RWPE2 (cell line): ENCODE results near the gene EIF1.

Source experiments
- ATAC-seq: fragments of 200-7000 bp; cut with Tn5 transposase; 3 replicates; pipeline ENCODE4 v1.9.1; 2021; ENCODE audit warnings: low read depth
- DNase-seq: peaks from one replicate; pipeline ENCODE4 v3.0.0-alpha.2; 2020; ENCODE audit warnings: low spot score
- H3K27ac ChIP-seq: fragments of 450-650 bp; 2 replicates; pipeline ENCODE4 v1.5.1; 2017; ENCODE audit warnings: mild to moderate bottlenecking; ENCODE audit not compliant: poor library complexity, severe bottlenecking
- H3K27me3 ChIP-seq: fragments of 250-450 bp; sonication (Bioruptor Pico); 2 replicates; pipeline ENCODE4 v1.5.1; 2021; ENCODE audit warnings: mild to moderate bottlenecking, moderate library complexity; ENCODE audit not compliant: insufficient read depth, poor library complexity, severe bottlenecking
- H3K36me3 ChIP-seq: fragments of 250-450 bp; sonication (Bioruptor Pico); 2 replicates; pipeline ENCODE4 v1.5.1; 2020; ENCODE audit warnings: low read depth, mild to moderate bottlenecking, moderate library complexity
- H3K4me1 ChIP-seq: fragments of 250-450 bp; sonication (Bioruptor Pico); 2 replicates; pipeline ENCODE4 v1.5.1; 2021; ENCODE audit warnings: mild to moderate bottlenecking, moderate library complexity; ENCODE audit not compliant: insufficient read depth, poor library complexity, severe bottlenecking
- H3K4me3 ChIP-seq: fragments of 250-450 bp; sonication (Bioruptor Pico); 2 replicates; pipeline ENCODE4 v1.5.1; 2021; ENCODE audit warnings: mild to moderate bottlenecking, moderate library complexity; ENCODE audit not compliant: severe bottlenecking
- H3K9me3 ChIP-seq: fragments of 250-450 bp; sonication (Bioruptor Pico); 2 replicates; pipeline ENCODE4 v1.5.1; 2021; ENCODE audit warnings: mild to moderate bottlenecking, moderate library complexity; ENCODE audit not compliant: severe bottlenecking
- CTCF ChIP-seq: fragments of 450-650 bp; IDR thresholded peaks from one replicate; pipeline ENCODE4 v1.5.1; 2017; ENCODE audit warnings: mild to moderate bottlenecking, moderate library complexity; ENCODE audit not compliant: poor library complexity, severe bottlenecking

EIF1 gene

GRCh38 chr17:41711669-41712400, 23.1 kb downstream of the EIF1 start, which contains the start of gene GAST:
Gene GAST, plus strand, starts transcription at chr17:41712331. Its CDS starts 3,106 bp downstream, at chr17:41715437.
- Histone ChIP-seq H3K4me3 (no peak within 1 kb of the TSS), H3K36me3 (no peaks in the 10 kb centered on the region), H3K27ac (no peak within 1 kb of the TSS), H3K9me3 (no peaks in the 10 kb centered on the region), H3K4me1 (no peaks in the 10 kb centered on the region), H3K27me3 (no peaks in the 10 kb centered on the region)
- no peak for TF ChIP-seq CTCF
- DNase-seq = no peak
- ATAC-seq = no peak

GRCh38 chr17:41717408-41718286, 29.0 kb downstream of the EIF1 start:
- no peaks in the 10 kb centered on the region for H3K36me3 ChIP-seq
- H3K9me3 ChIP-seq = no peaks in the 10 kb centered on the region
- ATAC-seq = peak; percentile 89
- no peak for DNase-seq
- TF ChIP-seq CTCF = no peak
- H3K27ac ChIP-seq = peak overlapping the region; percentile 13
- no peaks in the 10 kb centered on the region for H3K27me3 ChIP-seq
- H3K4me3 ChIP-seq = no peak overlapping the region
- H3K4me1 ChIP-seq = peaks cover 12% of the 10 kb centered on the region

GRCh38 chr17:41718287-41718645, 29.6 kb downstream of the EIF1 start:
- no peak for TF ChIP-seq CTCF
- Histone ChIP-seq H3K27ac (peak overlapping the region; percentile 13), H3K36me3 (no peaks in the 10 kb centered on the region), H3K4me3 (no peak overlapping the region), H3K9me3 (no peaks in the 10 kb centered on the region), H3K27me3 (no peaks in the 10 kb centered on the region), H3K4me1 (peaks cover 12% of the 10 kb centered on the region)
- DNase-seq = no peak
- no peak for ATAC-seq

- ATAC-seq (no peak), DNase-seq (no peak)
- Histone ChIP-seq H3K4me1 (peaks cover 16% of the 10 kb centered on the region), H3K27me3 (no peaks in the 10 kb centered on the region), H3K9me3 (no peaks in the 10 kb centered on the region), H3K36me3 (no peaks in the 10 kb centered on the region), H3K4me3 (no peak overlapping the region), H3K27ac (no peak overlapping the region)
- TF ChIP-seq CTCF = no peak
Measured at GRCh38 chr17:41722231-41722630, 33.5 kb downstream of the EIF1 start.
